ENCODE data around the gene ISCA1.

The ISCA1 gene

GRCh38 chr9:86285261-86285660 lies 2.9 kb upstream of the ISCA1 start:
- DNase-seq (ENCODE audit: low spot score) = no peak

- no peak for DNase-seq (ENCODE audit: low spot score)
These were observed 719 bp upstream of the ISCA1 start for GRCh38 chr9:86282979-86283535.

DNA sequence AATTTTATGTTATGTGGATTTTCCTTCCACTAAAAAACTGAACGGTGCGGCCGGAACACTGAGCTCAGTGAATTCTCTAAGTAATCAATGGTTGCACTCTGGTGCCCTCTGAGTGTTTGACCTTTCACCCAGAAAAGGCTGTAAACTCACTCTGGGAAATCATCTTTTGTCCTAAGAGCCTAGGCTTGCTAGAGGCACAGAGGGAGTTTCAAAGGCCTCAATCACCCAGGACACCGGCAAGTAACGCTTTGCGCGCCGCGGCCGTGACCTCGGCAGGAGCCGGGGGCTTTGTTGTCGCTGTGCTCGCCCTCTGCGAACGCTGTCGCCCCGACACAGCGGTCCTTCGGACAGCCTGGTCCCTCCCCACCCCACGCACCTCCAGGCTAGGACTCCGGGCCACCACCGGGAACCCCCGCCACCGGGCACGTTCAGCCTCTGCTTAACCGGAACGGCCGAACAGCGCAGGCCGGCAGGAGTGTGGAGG lies 703 bp downstream of the ISCA1 start:
- DNase-seq (ENCODE audit: low spot score) = no peak

- DNase-seq (ENCODE audit: low spot score) = no peak
These were observed 1.8 kb downstream of the ISCA1 start for GRCh38 chr9:86280580-86280979.

GRCh38 chr9:86279839-86280238 lies 2.5 kb downstream of the ISCA1 start:
- no peak for DNase-seq (ENCODE audit: low spot score)

DNA sequence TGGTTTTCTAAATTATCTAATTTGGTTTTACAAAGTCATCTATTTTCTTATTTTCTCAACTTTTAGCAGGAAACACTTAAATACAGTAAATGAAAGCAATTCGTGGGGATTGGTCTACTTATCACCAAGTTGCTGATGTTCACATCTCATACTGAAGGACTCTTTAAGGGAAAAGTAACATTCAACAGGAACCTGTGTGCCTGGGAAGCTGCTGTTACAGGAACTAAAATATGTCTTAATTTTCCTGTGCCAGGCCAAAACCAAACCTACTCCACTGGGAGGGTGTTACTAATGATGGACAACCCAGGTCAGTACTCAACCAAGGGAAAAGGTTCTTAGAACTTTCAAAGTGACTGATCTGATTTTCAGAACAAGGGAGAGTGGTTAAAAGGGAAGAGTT lies 5.3 kb downstream of the ISCA1 start:
- DNase-seq (ENCODE audit: low spot score) = no peak

- peak; percentile 56 for DNase-seq (ENCODE audit: low spot score)
These were observed 6.4 kb downstream of the ISCA1 start for GRCh38 chr9:86275962-86276361.

DNA sequence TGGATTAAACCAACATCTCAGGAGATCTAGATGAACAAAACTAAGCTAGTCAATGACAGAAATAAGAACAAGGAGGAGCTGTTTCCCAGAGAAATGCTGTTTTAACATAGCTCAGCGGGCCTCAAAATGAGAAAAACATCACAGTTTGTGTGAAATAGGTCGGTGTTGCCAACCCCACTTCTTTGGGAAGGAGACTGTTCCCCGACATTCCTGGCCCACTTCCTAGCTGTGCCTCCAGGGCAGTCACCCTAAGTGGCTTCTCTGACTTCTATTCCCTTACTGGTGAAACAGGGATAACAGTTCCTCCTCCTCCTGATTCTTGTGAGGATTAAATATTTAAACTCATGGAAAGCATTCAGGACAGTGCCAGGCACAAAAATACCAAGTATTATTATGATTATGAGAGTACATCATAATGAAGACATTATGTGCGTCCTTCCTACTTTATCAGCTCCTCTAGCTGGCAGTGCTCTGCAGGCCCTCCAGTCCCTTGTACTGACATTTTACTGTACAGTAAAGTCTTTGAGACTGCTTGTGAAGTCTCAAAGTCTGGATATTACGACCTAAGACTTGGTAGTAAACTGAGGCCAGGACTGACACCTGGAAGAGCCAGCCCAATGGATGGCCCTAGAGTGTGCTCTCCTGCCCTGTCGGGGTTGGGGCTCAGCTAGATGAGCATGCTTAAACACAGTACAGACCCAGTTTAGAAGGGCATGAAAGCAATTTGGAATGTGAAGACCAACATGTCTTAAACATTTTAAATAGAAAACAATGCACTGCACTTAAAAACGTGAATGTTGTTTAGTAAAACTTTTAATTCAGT lies 7.3 kb downstream of the ISCA1 start:
- DNase-seq (ENCODE audit: low spot score) = no peak

DNA sequence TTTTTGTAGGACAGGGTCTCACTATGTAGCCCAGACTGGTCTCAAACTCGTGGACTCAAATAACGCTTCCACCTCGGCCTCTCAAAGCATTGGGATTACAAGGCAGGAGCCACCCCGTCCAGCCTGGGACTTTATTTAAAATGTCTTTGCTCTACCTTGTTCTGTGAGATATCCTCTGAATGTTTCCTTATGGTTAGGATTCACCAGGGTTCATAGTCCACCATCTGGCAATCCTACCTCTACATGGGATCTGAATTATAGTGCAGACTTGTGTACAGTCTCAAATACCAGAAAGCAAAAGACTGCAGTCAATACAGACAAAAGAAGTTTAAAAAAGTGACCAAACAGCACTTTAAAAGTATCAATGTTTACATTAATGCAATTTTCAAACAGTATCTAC lies 10.1 kb downstream of the ISCA1 start:
- DNase-seq (ENCODE audit: low spot score) = no peak

- DNase-seq (ENCODE audit: low spot score) = no peak
These were observed 18.5 kb downstream of the ISCA1 start for GRCh38 chr9:86263876-86264275.

DNA sequence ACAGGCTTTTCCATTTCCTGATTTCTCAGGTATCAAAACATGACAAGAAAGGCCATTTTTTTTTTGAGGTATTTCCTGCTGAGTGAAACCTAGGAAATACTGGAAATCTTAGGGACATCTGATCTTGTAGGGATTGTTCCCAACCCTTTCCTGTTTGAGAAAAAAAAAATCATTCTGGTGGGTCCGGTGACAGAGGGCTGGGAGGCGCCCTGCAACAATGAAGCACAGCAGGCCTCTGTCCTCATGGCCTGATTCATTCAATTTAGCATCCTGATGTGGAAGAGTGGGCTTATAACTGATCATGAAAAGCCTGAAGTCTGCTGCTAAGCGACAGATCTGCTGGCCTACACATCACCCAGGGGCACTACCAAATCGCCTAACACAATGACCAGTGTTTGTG lies 19.8 kb downstream of the ISCA1 start:
- no peak for DNase-seq (ENCODE audit: low spot score)

DNA sequence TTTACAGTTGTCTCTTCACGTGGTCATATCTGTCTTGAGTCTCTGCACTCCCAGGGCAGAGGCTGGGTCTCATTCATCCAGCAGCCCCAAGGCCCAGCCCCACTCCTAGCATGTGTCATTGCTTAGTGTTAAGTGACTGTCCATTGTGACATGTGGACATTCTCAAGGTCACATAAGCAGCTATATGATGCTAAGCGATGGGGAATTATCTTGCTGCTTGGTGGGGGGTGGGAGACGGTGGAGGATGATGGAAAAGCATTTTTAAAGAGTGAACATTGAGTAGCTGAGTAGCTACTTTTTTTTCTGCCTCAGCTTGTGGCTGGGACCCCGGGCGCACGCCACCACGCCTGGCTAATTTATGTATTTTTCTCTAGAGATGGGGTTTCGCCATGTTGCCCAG lies 22.8 kb downstream of the ISCA1 start, which contains the start of gene C9orf153:
C9orf153 (minus strand) TSS at position 101 of the 400 bp plus-strand sequence. CDS start 30,054 bp downstream, outside the sequence.
- DNase-seq (ENCODE audit: low spot score) = no peak

GRCh38 chr9:86257391-86257790 lies 24.9 kb downstream of the ISCA1 start:
- no peak for DNase-seq (ENCODE audit: low spot score)

DNA sequence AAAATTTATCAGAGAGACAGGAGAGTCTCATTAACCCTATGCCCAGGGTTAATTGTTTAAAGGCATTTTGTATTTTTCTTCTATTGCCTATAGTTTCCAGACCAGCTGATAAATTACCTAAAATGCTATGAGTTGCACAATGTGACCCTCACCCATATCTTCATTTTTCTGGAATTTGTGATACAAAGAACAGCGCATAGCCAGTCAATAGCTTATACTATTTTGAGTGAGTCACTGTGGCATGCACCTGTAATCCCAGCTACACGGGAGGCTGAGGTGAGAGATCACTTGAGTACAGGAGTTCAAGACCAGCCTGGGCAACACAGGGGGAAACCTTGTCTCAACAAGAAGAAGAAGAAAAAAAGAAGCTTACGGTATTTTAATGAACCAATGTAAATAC lies 25.7 kb downstream of the ISCA1 start:
- no peak for DNase-seq (ENCODE audit: low spot score)

DNA sequence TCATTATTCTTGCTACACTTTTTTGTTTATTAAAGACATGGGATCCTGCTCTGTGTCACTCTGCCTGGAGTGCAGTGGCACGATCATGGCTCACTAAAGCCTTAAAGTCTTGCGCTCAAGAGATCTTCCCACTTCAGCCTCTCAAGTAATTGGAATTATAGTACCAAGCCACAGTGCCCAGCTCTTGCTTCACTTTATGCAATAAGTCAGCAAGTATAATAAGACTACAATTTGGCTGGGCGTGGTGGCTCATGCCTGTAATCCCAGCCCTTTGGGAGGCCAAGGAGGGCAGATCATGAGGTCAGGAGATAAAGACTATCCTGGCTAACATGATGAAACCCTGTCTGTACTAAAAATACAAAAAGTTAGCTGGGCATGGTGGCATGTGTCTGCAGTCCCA lies 28.8 kb downstream of the ISCA1 start:
- DNase-seq (ENCODE audit: low spot score) = no peak

DNA sequence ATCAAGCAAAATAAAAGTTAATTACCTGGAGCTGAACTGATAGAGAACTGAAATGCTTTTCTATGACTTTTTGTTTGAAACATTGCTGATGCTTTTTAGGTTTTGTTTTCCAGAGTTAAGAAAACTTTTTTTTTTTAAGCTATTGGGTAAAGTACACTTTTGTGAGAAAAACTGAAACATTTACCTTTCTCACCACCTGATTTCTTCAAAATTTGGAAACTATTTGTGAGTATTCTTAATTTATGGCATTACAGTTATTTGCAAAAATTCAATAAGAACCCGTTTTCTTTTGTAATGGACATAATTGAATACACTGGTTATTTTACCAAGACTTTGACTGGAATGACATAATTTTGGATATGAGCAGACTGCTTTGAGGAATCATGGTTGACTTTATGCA lies 29.5 kb downstream of the ISCA1 start:
- DNase-seq (ENCODE audit: low spot score) = no peak

DNA sequence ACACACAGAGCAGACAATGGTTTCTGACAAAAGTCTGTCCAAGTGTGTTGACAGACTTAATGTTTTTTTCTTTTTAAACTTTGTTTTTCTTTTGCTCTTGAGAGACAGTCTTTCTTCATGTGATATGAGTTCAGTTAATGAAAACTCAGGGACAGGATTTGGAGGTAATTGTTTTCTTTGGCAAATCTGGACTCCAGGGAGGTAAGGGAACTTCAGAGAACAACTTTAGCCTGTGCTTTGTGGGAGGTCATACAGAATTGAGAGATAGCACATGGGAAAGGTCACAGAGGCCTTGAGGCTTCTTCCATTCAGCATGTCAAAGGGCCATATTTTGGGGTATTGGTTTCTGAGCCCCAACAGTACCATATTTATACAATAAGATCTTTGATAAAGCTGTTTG lies 32.2 kb downstream of the ISCA1 start:
- no peak for DNase-seq (ENCODE audit: low spot score)

GRCh38 chr9:86248746-86249145 lies 33.6 kb downstream of the ISCA1 start:
- DNase-seq (ENCODE audit: low spot score) = no peak

- DNase-seq (ENCODE audit: low spot score) = peak; percentile 13
These were observed 35.6 kb downstream of the ISCA1 start for GRCh38 chr9:86246752-86247161.

GRCh38 chr9:86242071-86242470 lies 40.3 kb downstream of the ISCA1 start:
- no peak for DNase-seq (ENCODE audit: low spot score)

GRCh38 chr9:86241216-86241615 lies 41.1 kb downstream of the ISCA1 start:
- no peak for DNase-seq (ENCODE audit: low spot score)

GRCh38 chr9:86238861-86239770 lies 43.2 kb downstream of the ISCA1 start:
- DNase-seq (ENCODE audit: low spot score) = peak; percentile 14

DNA sequence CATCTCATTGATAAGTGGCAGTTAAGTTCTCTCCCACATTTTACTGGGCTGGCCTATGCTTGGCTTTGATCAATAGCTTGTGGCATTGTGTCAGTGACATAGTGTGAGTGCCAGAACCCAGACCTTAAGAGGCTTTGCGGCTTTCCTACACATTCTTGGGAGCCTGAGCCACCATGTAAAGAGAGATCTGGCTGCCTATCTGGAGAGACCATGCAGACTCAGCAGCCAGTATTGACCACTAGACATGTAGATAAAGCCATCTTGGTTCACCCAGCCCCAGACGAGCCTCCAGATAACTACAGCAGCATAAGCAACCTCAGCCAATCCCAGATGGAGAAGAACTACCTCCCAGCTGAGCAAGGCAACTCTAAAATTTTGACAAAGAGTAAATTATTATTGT lies 51.5 kb downstream of the ISCA1 start:
- DNase-seq (ENCODE audit: low spot score) = no peak
